Fibroblast of the conjunctiva (primary cell): ENCODE measurements around the gene EPB41L1.

Experiments used
- DNase-seq: peaks from one replicate; pipeline ENCODE4 v3.0.0-alpha.2; 2010; ENCODE audit warnings: low read depth

Gene EPB41L1

GRCh38 chr20:36154700-36155628 is at the start of gene EPB41L1:
Gene EPB41L1 (plus strand): TSS chr20:36154740. CDS start chr20:36173778, 19,038 bp downstream.
- no peak for DNase-seq

GRCh38 chr20:36104856-36105255 is 49.7 kb upstream of the EPB41L1 start:
- no peak for DNase-seq

DNA sequence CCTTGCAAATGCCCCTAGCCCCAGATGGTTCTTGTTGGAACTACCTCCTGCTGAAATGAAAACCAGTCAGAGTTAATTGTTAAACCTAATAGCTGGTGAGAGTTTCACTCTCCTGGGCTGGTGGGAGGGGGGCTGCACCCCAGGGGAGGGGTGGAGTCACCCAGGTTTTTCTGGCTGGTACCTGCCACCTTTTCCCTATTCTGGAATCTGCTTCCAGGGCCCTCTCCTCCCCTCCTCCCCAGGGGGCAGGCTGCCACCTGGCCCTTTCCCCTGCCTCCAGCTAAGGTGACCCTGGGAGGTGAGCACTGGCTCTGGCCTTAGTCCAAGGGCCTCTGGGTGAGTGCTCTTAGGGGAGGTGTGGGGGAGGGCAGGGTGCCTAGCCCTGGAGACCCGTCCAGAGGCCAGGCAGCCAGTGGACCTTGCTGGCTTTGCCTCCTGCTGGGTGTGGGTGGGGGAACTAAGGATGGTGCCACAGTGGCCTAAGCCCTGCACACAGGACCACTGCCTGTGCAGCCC is 48.8 kb upstream of the EPB41L1 start:
- no peak for DNase-seq

GRCh38 chr20:36106606-36107005 is 47.9 kb upstream of the EPB41L1 start:
- no peak for DNase-seq

DNA sequence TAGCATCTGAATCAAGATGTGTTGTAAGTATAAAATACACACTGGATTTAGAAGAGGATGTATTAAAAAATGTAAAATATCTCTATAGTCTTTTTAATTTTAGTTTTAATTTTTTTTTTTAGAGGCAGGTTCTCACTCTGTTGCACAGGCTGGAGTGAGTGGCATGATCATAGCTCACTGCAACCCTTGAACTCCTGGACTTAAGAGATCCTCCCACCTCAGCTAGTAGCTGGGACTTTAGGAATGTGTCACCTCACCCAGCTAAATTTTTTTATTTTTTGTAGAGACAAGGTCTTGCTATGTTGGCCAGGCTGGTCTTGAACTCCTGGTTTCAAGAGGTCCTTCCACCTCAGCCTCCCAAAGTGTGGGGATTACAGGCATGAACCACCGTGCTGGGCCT is 46.7 kb upstream of the EPB41L1 start:
- DNase-seq: no peak

GRCh38 chr20:36109251-36109947 is 45.1 kb upstream of the EPB41L1 start:
- DNase-seq: no peak

DNA sequence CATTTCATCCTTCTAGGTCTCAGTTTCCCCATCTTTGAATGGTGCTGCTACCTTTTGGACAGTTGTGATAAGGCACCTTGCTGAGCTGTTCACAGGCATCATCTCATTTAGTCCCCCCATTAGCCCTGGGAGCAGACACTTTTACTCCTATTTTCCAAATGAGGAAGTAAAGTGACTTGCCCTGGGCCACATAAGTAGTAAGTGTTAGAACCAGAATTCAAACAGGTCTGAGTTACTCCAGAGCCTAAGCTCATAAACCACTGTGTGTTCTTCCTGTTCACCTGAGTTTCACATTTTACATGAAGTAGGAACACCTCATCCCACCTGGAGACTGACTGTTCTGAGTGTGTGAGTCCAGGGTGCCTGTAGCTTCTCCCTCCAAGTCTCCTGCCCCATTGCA is 43.5 kb upstream of the EPB41L1 start:
- no peak for DNase-seq

DNA sequence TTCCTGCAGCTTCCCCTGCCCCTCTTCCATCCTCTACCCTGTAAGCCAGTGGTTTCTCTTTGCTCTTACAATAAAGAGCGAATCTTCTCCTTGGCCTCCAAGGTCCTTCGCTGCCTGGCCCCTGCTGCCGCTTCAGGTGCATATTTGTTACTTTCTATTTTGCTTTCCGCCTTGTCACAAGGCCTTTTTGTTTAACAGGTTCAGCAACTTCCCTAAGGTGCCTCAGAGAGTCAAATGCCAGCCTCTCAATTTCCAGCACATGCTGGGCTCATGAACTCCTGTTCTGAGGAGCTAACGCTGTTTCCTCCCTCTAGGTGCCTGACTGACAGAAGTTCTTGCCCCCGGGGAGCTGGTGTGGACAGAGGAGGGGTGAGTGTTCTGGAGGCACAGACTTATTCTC is 42.4 kb upstream of the EPB41L1 start:
- no peak for DNase-seq

GRCh38 chr20:36113036-36113435 is 41.5 kb upstream of the EPB41L1 start:
- DNase-seq: no peak

- DNase-seq: no peak
Measured at GRCh38 chr20:36113566-36114250, 40.8 kb upstream of the EPB41L1 start.

- no peak for DNase-seq
Measured at GRCh38 chr20:36114707-36115106, 39.8 kb upstream of the EPB41L1 start.

DNA sequence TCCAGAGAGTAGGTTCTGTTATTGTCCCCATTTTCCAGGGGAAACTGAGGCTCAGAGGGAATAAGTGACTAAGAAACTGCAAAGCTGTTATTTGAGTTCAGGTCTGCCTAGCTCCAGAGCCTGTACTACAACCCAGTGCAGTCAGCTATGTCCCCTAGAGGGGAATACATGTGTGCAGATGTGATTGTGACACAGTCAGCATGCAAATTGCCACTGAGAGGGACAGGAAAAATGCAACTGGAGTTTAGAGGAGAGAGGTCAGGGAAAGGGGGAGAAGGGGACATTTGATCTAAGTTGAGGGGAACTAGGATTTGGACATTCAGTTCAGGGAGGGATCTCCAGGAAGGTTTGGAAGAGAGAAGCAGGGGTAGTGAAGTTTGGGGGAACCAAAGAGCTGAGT is 38.6 kb upstream of the EPB41L1 start:
- no peak for DNase-seq

- no peak for DNase-seq
Measured at GRCh38 chr20:36116807-36117441, 37.6 kb upstream of the EPB41L1 start.

DNA sequence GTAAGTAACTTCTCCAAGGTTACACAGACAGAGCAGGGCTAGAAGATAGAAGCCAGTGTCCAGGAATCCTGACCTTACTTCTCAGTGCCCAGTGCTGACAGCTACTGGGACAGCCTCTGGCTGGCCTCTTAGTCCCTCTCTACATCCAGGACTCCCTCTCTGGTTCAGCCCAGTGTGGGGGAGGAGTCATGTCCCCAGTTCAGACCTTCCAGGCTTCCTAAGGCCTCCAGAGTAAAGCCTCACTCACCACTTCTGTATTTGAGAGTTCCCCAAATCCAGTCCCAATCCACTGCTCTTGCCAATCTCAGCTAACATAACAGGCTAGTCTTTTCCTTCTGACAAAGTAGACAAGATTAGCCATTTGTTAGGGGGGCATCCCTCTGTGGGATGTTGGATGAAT is 36.9 kb upstream of the EPB41L1 start:
- DNase-seq: no peak

- no peak for DNase-seq
Measured at GRCh38 chr20:36118371-36118770, 36.2 kb upstream of the EPB41L1 start.

- no peak for DNase-seq
Measured at GRCh38 chr20:36119537-36119936, 35.0 kb upstream of the EPB41L1 start.

DNA sequence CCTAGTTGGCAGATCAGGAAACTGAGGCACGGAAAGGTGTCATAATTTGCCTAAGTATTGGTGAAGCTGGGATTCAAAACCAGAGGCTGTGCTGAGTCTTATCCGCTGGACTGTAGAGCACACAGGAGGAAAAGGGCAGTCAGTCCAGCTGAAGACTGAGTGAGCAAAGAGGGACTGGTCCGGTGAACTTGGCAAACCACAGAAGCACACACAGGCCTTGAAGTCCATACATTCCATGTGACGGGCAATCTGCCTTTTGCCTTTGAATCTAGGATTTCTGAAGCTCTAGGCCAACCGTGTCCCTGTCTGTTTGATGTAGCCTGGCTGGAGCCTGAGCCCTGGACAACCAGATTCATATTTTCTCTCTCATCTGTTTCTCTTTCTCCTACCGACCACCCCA is 34.3 kb upstream of the EPB41L1 start:
- DNase-seq: no peak

GRCh38 chr20:36120991-36121390 is 33.5 kb upstream of the EPB41L1 start:
- no peak for DNase-seq

DNA sequence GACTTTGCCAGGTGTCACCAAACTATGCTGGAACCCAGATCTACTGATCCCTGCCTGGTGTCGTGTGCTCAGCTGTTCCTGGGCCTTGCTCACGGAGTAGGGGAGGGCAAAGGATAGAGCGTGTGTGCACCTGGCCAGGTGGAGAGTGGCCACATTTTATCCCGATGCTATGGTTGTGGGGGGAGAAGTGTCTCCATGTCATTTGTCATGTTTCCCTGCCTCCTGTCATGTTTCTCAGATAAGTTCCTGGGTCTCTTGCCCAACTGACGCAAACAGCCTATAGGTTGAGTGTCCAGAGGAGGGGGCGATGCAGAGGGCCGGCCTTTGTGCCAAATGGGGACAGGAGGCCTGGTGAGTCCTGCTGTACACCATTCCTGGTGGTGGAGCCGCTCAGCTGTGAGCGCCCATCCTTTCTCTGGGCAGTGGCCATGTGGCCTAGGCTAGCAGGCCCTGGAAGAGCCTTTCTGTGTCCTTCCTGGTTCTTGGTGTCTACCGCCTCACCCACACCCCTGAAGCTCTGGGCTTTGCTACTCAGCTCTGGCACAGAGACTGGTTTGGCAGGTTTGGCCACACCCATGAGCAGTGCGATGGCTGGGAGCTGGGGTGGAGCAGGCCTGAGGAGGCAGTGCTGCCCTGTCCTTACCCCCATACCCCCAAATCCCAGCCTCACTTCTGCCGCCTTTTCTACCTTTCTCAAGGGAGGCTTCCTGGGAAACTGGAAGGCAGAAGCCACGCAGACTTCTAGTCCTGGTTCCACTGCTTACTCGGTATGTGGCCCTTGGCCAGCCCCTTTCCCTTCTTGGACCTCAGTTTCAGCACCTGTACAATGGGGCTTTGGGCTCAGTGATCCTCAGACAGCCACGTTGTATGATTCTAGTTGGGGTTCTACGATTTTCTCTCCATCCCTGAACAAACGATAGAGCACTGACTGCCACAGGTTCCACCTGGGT is 32.3 kb upstream of the EPB41L1 start:
- no peak for DNase-seq

GRCh38 chr20:36122931-36123288 is 31.6 kb upstream of the EPB41L1 start:
- DNase-seq: no peak

DNA sequence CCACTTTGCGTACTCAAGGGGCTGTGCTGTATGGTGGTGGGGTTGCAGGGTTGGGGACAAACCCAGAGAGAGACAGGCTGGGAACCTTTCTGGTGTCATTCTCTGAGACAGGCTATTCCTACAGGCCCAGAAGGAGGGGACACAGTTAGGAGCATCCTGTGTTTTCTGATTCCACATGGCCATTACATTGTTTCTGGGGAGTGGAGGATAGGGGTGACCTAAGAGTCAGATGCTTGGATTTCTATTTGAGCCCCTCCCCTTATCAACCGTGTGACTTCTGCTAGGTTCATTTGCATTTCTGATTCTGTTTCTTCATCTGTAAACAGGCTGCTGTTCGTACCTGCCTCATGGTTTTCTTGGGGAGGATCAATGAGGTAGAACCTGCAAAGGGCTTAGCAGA is 29.4 kb upstream of the EPB41L1 start:
- DNase-seq: no peak
